ENCODE results near the gene GLOD5. TPM values are rescaled to one million over a fixed set of nuclear protein-coding genes. Genes with fewer than 3 reads are reported as not detected.

GLOD5 gene
- polyA plus RNA-seq, 2 of the 4 experiments (the other 2 are of a cell fraction), result not detected

GRCh38 chrX:48813644-48814043, 52.1 kb downstream of the GLOD5 start:
- Histone ChIP-seq H3K4me1 (no peaks in the 10 kb centered on the region), H3K27ac (no peak overlapping the region), H3K9me3 (no peaks in the 10 kb centered on the region), H3K4me3 (no peak overlapping the region), H3K4me2 (no peak overlapping the region)
- ATAC-seq (no peak), FAIRE-seq (no peak), DNase-seq (ENCODE audit: low read depth in 1 of 2, low spot score in 1 of 2) (no peak)
- no peak for TF ChIP-seq ATOH8 (CRISPR knock-in tag; IDR thresholded peaks at IDR 0.05; ENCODE audit: low read depth)
- TF ChIP-seq ELK1 (IDR thresholded peaks at IDR 0.05; ENCODE audit: low read depth, low read length), result no peak
- no peak for TF ChIP-seq FOXS1 (CRISPR knock-in tag; IDR thresholded peaks at IDR 0.05)
- TF ChIP-seq POLR2A (IDR thresholded peaks at IDR 0.05; ENCODE audit: low read length), result no peak
- TF ChIP-seq HOXB13 (CRISPR knock-in tag; IDR thresholded peaks at IDR 0.05; ENCODE audit: low read depth), result no peak
- TF ChIP-seq FOSB (CRISPR knock-in tag; IDR thresholded peaks at IDR 0.05), result no peak
- TF ChIP-seq HOXB5 (CRISPR knock-in tag; IDR thresholded peaks at IDR 0.05), result no peak
- TF ChIP-seq CEBPB (IDR thresholded peaks at IDR 0.05), result no peak
- no peak for TF ChIP-seq JUNB (IDR thresholded peaks at IDR 0.05)
- no peak for TF ChIP-seq SMC3 (IDR thresholded peaks at IDR 0.05)
- 98% methylated on average over 6 of the region's 8 CpGs for WGBS (ENCODE audit: missing lambda C conversion rate)
- POLR2A ChIA-PET, result no interaction called here
- CTCF ChIA-PET, result no interaction called here

DNA sequence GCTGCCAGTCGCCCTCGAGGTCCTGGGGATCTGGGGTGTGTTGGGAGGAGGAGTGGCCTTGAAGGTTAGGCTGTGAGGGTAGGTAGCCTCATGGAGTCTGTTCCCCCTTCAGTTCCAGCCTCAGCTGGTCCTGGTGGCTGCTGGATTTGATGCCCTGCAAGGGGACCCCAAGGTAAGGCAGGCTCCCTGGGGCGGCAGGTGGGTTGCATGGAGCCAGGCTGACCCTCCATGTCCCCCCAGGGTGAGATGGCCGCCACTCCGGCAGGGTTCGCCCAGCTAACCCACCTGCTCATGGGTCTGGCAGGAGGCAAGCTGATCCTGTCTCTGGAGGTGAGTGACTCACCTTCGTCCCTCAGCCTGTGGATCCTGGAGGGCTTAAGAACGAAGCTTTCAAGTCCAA, 53.2 kb downstream of the GLOD5 start:
- 79% methylated on average over 3 of the region's 8 CpGs for WGBS (ENCODE audit: missing lambda C conversion rate)
- Histone ChIP-seq H3K27ac (no peak overlapping the region), H3K4me2 (no peak overlapping the region), H3K4me3 (no peak overlapping the region), H3K4me1 (no peaks in the 10 kb centered on the region), H3K9me3 (no peaks in the 10 kb centered on the region)
- ATAC-seq, result no peak
- no peak for DNase-seq (ENCODE audit: low read depth in 1 of 2, low spot score in 1 of 2)
- ChIA-PET CTCF (interaction anchor here (0.6 kb wide), 1 partner anchor 14 kb away, joined by 3 read pairs; no protein-coding TSS in a partner anchor), POLR2A (no interaction called here)
- TF ChIP-seq CBX8 (IDR thresholded peaks at IDR 0.05), result no peak
- TF ChIP-seq RARB (CRISPR knock-in tag; IDR thresholded peaks at IDR 0.05), result no peak
- TF ChIP-seq CEBPB (IDR thresholded peaks at IDR 0.05), result no peak
- TF ChIP-seq, protein P1, sequence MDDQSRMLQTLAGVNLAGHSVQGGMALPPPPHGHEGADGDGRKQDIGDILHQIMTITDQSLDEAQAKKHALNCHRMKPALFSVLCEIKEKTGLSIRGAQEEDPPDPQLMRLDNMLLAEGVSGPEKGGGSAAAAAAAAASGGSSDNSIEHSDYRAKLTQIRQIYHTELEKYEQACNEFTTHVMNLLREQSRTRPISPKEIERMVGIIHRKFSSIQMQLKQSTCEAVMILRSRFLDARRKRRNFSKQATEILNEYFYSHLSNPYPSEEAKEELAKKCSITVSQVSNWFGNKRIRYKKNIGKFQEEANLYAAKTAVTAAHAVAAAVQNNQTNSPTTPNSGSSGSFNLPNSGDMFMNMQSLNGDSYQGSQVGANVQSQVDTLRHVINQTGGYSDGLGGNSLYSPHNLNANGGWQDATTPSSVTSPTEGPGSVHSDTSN (IDR thresholded peaks at IDR 0.05), result no peak
- TF ChIP-seq POLR2A (IDR thresholded peaks at IDR 0.05; ENCODE audit: low read length), result no peak
- no peak for TF ChIP-seq NFE2L2 (conservative IDR thresholded peaks at IDR 0.05; ENCODE audit: low read length)
- TF ChIP-seq NPAS2 (CRISPR knock-in tag; IDR thresholded peaks at IDR 0.05; ENCODE audit: borderline replicate concordance), result no peak
- FAIRE-seq, result no peak

DNA sequence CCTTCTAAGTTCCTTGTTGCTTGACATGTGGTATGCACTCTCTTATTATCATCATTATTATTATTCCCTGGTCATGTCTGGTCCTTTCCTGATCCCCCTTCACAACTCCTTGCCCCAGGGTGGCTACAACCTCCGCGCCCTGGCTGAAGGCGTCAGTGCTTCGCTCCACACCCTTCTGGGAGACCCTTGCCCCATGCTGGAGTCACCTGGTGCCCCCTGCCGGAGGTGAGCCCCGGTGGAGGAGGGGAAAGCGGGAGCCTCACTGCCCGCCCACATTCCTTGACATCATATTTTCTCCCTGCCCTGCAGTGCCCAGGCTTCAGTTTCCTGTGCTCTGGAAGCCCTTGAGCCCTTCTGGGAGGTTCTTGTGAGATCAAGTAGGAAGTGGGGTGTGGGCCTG, 53.7 kb downstream of the GLOD5 start:
- H3K4me3 ChIP-seq, result no peak overlapping the region
- FAIRE-seq (no peak), DNase-seq (ENCODE audit: low read depth in 1 of 2, low spot score in 1 of 2) (no peak), ATAC-seq (no peak)
- H3K27ac ChIP-seq, result no peak overlapping the region
- H3K4me2 ChIP-seq, result no peak overlapping the region
- H3K4me1 ChIP-seq, result no peaks in the 10 kb centered on the region
- ChIA-PET CTCF (no interaction called here), POLR2A (no interaction called here)
- H3K9me3 ChIP-seq, result no peaks in the 10 kb centered on the region
- TF ChIP-seq HES2 (IDR thresholded peaks at IDR 0.05), result no peak
- no peak for TF ChIP-seq FOSB (CRISPR knock-in tag; IDR thresholded peaks at IDR 0.05)
- no peak for TF ChIP-seq CBX2 (IDR thresholded peaks at IDR 0.05; ENCODE audit: borderline replicate concordance, low read depth)
- no peak for TF ChIP-seq ESRRA (IDR thresholded peaks at IDR 0.05; ENCODE audit: borderline replicate concordance, low read length)
- TF ChIP-seq, protein P2, sequence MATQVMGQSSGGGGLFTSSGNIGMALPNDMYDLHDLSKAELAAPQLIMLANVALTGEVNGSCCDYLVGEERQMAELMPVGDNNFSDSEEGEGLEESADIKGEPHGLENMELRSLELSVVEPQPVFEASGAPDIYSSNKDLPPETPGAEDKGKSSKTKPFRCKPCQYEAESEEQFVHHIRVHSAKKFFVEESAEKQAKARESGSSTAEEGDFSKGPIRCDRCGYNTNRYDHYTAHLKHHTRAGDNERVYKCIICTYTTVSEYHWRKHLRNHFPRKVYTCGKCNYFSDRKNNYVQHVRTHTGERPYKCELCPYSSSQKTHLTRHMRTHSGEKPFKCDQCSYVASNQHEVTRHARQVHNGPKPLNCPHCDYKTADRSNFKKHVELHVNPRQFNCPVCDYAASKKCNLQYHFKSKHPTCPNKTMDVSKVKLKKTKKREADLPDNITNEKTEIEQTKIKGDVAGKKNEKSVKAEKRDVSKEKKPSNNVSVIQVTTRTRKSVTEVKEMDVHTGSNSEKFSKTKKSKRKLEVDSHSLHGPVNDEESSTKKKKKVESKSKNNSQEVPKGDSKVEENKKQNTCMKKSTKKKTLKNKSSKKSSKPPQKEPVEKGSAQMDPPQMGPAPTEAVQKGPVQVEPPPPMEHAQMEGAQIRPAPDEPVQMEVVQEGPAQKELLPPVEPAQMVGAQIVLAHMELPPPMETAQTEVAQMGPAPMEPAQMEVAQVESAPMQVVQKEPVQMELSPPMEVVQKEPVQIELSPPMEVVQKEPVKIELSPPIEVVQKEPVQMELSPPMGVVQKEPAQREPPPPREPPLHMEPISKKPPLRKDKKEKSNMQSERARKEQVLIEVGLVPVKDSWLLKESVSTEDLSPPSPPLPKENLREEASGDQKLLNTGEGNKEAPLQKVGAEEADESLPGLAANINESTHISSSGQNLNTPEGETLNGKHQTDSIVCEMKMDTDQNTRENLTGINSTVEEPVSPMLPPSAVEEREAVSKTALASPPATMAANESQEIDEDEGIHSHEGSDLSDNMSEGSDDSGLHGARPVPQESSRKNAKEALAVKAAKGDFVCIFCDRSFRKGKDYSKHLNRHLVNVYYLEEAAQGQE (IDR thresholded peaks at IDR 0.05), result no peak
- no peak for TF ChIP-seq SREBF2 (IDR thresholded peaks at IDR 0.05)
- TF ChIP-seq ZSCAN20 (CRISPR knock-in tag; IDR thresholded peaks at IDR 0.05), result no peak
- TF ChIP-seq, protein P3, sequence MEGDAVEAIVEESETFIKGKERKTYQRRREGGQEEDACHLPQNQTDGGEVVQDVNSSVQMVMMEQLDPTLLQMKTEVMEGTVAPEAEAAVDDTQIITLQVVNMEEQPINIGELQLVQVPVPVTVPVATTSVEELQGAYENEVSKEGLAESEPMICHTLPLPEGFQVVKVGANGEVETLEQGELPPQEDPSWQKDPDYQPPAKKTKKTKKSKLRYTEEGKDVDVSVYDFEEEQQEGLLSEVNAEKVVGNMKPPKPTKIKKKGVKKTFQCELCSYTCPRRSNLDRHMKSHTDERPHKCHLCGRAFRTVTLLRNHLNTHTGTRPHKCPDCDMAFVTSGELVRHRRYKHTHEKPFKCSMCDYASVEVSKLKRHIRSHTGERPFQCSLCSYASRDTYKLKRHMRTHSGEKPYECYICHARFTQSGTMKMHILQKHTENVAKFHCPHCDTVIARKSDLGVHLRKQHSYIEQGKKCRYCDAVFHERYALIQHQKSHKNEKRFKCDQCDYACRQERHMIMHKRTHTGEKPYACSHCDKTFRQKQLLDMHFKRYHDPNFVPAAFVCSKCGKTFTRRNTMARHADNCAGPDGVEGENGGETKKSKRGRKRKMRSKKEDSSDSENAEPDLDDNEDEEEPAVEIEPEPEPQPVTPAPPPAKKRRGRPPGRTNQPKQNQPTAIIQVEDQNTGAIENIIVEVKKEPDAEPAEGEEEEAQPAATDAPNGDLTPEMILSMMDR (IDR thresholded peaks at IDR 0.05), result no peak
- TF ChIP-seq CEBPB (IDR thresholded peaks at IDR 0.05), result no peak
- TF ChIP-seq MAZ (IDR thresholded peaks at IDR 0.05; ENCODE audit: borderline replicate concordance, low read depth, low read length), result no peak
- no peak for TF ChIP-seq EHMT2 (IDR thresholded peaks at IDR 0.05; ENCODE audit: low read depth)
- TF ChIP-seq MAX (IDR thresholded peaks at IDR 0.05), result no peak
- TF ChIP-seq NFE2L2 (conservative IDR thresholded peaks at IDR 0.05; ENCODE audit: low read length), result no peak
- no peak for TF ChIP-seq ELK1 (IDR thresholded peaks at IDR 0.05; ENCODE audit: low read depth, low read length)
- WGBS (ENCODE audit: missing lambda C conversion rate), result 90% methylated on average over 8 of the region's 8 CpGs
